K562 (cell line): ENCODE data around the gene SRMS. TPM values are rescaled to one million over a fixed set of nuclear protein-coding genes. Genes with fewer than 3 reads are reported as not detected.
A peak's percentile ranks its signal among the peaks of the same experiment; 100 is the strongest.

Source experiments
- C11orf30 ChIP-seq: fragments of 450-650 bp; IDR thresholded peaks from 2 replicates; pipeline ENCODE4 v1.6.1; 2016; ENCODE audit warnings: low read depth, mild to moderate bottlenecking
- CCAR2 ChIP-seq: fragments of 200-400 bp; formaldehyde crosslinking; IDR thresholded peaks from 2 replicates; pipeline ENCODE4 v1.6.1; 2017; ENCODE audit warnings: mild to moderate bottlenecking, low read depth, low read length
- CHD2 ChIP-seq: IDR thresholded peaks from 2 replicates; pipeline ENCODE4 v1.6.1; 2011; ENCODE audit warnings: low read depth, low read length
- CREB3 ChIP-seq: fragments of 450-650 bp; conservative IDR thresholded peaks from 2 replicates; pipeline ENCODE4 v1.6.1; 2016; ENCODE audit warnings: missing genetic modification characterization, low read depth, mild to moderate bottlenecking, missing compliant biosample characterization, moderate library complexity
- CREM ChIP-seq: IDR thresholded peaks from 2 replicates; pipeline ENCODE4 v1.6.1; 2014; ENCODE audit warnings: antibody characterized with exemption, low read depth
- DPF2 ChIP-seq: fragments of 450-650 bp; IDR thresholded peaks from 2 replicates; pipeline ENCODE4 v1.6.1; 2016
- ERF ChIP-seq: fragments of 450-650 bp; formaldehyde crosslinking; IDR thresholded peaks from 2 replicates; pipeline ENCODE4 v1.4.0; 2020; ENCODE audit warnings: mild to moderate bottlenecking, mixed read lengths
- ETV1 ChIP-seq: fragments of 450-650 bp; conservative IDR thresholded peaks from 2 replicates; pipeline ENCODE4 v1.6.1; 2016; ENCODE audit warnings: missing genetic modification characterization, control low read depth, low read depth, missing compliant biosample characterization
- FOXO4 ChIP-seq: fragments of 450-650 bp; formaldehyde crosslinking; IDR thresholded peaks from 2 replicates; pipeline ENCODE4 v1.4.0; 2020; ENCODE audit warnings: mild to moderate bottlenecking, moderate library complexity
- ILK ChIP-seq: fragments of 450-650 bp; IDR thresholded peaks from 2 replicates; pipeline ENCODE4 v1.6.1; 2016; ENCODE audit warnings: missing genetic modification characterization, low read depth, mild to moderate bottlenecking, missing compliant biosample characterization, moderate library complexity, borderline replicate concordance
- KAT8 ChIP-seq: fragments of 450-650 bp; IDR thresholded peaks from 2 replicates; pipeline ENCODE4 v1.6.1; 2016; ENCODE audit warnings: low read depth, mild to moderate bottlenecking
- NCOA1 ChIP-seq: fragments of 450-650 bp; IDR thresholded peaks from 2 replicates; pipeline ENCODE4 v1.6.1; 2016; ENCODE audit warnings: low read depth
- NCOA6 ChIP-seq: fragments of 450-650 bp; IDR thresholded peaks from 2 replicates; pipeline ENCODE4 v1.6.1; 2017; ENCODE audit warnings: mild to moderate bottlenecking
- SNIP1 ChIP-seq: fragments of 450-650 bp; IDR thresholded peaks from 2 replicates; pipeline ENCODE4 v1.7.1; 2017; ENCODE audit warnings: low read depth, mild to moderate bottlenecking
- TCF7L2 ChIP-seq: fragments of 150-350 bp; IDR thresholded peaks from 2 replicates; pipeline ENCODE4 v1.6.1; 2016; ENCODE audit warnings: low read depth, mild to moderate bottlenecking, low read length, moderate library complexity
- THAP12 ChIP-seq: fragments of 250-450 bp; sonication (Bioruptor Pico); IDR thresholded peaks from 2 replicates; pipeline ENCODE4 v1.9.0; 2021; ENCODE audit warnings: mild to moderate bottlenecking, inconsistent platforms
- TRIM28 ChIP-seq: fragments of 450-650 bp; IDR thresholded peaks from 2 replicates; pipeline ENCODE4 v1.6.1; 2017
- ZNF217 ChIP-seq: sonication (generic); formaldehyde crosslinking; IDR thresholded peaks from 2 replicates; pipeline ENCODE4 v1.8.0; 2022; ENCODE audit warnings: mild to moderate bottlenecking, missing genetic modification reagents
- ZNF589 ChIP-seq: fragments of 200-800 bp; sonication (Bioruptor generic); IDR thresholded peaks from 2 replicates; pipeline ENCODE4 v1.6.1; 2016; ENCODE audit warnings: low read depth, missing genetic modification characterization, missing compliant biosample characterization
- ZNF79 ChIP-seq: fragments of 250-450 bp; sonication (Bioruptor Pico); IDR thresholded peaks from 2 replicates; pipeline ENCODE4 v1.4.0; 2020; ENCODE audit warnings: low read depth, mild to moderate bottlenecking, moderate library complexity
- polyA plus RNA-seq, 8 experiments: library from polyadenylated mRNA; depleted of rRNA in 4 of 8; stranded (reverse) in 5 of 8; unstranded in 3 of 8; fragments of >200 nt; fragmentation: Nextera tagmentation in 2 of 8; fragmentation: Illumina TruSeq in 1 of 8; extraction: Ambion mirVana in 2 of 8; extraction: Trizol in 1 of 8; gene quantifications; 2 replicates each; pipeline versions ENCODE4 v1.2.1 to v1.2.3, GENCODE V29; 2011 to 2014; ENCODE audit warnings: inconsistent platforms in 1 of 8, missing spikeins in 1 of 8
- total RNA-seq, 7 experiments: library from RNA; depleted of rRNA in 6 of 7; stranded (reverse); fragments of >200 nt in 6 of 7; fragmentation: Illumina TruSeq in 2 of 7; extraction: Trizol in 2 of 7; gene quantifications; 2 replicates each; pipeline versions ENCODE4 v1.2.1 to v1.2.3, GENCODE V29; 2011 to 2021; ENCODE audit warnings: low replicate concordance in 1 of 7

The SRMS gene
- total and polyA plus RNA-seq, 9 of the 15 experiments (the other 6 are each of a cell fraction or from before 2014, with no cell fraction given), result 0.07 TPM; not detected in 8

- TF ChIP-seq DPF2, result peak; percentile 88
- no peak for TF ChIP-seq KAT8
- TF ChIP-seq ZNF79 (CRISPR knock-in tag), result no peak
- TF ChIP-seq CREB3 (tag), result no peak
- TF ChIP-seq NCOA1, result peak; percentile 29; the same call in 1 of the 2 replicates
- no peak for TF ChIP-seq C11orf30
- TF ChIP-seq ERF (CRISPR knock-in tag), result 0 out of 2 replicates have a peak, but pooled peaks have one; percentile 44
- TF ChIP-seq TCF7L2, result no peak
- TF ChIP-seq ZNF217 (CRISPR knock-in tag), result no peak
- 0 out of 2 replicates have a peak, but pooled peaks have one; percentile 53 for TF ChIP-seq THAP12 (CRISPR knock-in tag)
- peak; percentile 9; the same call in 1 of the 2 replicates for TF ChIP-seq CREM
- TF ChIP-seq ETV1 (tag), result peak; percentile 83
- no peak for TF ChIP-seq FOXO4
- no peak for TF ChIP-seq ILK (tag)
- no peak for TF ChIP-seq ZNF589 (CRISPR knock-in tag)
- no peak for TF ChIP-seq SNIP1
- no peak for TF ChIP-seq CHD2
- no peak for TF ChIP-seq TRIM28
- no peak for TF ChIP-seq CCAR2
- no peak for TF ChIP-seq NCOA6
Measured at GRCh38 chr20:63552481-63553249, 5.1 kb upstream of the SRMS start (continued).
